Upper lobe of left lung (tissue), 6 donors: ENCODE data around the gene IRF8. TPM values are rescaled to one million over a fixed set of nuclear protein-coding genes. Genes with fewer than 3 reads are reported as not detected.

ENCODE experiments used
- ATAC-seq, 2 donors: fragments of 200-7000 bp; cut with Tn5 transposase; one replicate each; pipeline ENCODE4 v1.9.1; 2022; ENCODE audit warnings: mild to moderate bottlenecking in 2 of 2, moderate library complexity in 2 of 2; ENCODE audit not compliant: low FRiP score in 2 of 2
- DNase-seq, 2 donors: peaks; one replicate each; pipeline ENCODE4 v3.0.0-alpha.2; 2019 to 2020
- H3K27ac ChIP-seq, 4 donors: fragments of 200-600 bp; sonication (generic); one replicate each; pipeline ENCODE4 v1.5.1; 2016 to 2019
- H3K27me3 ChIP-seq, 4 donors: fragments of 200-600 bp; sonication (generic); one replicate each; pipeline ENCODE4 v1.5.1; 2017 to 2019
- H3K36me3 ChIP-seq, 4 donors: fragments of 200-600 bp; sonication (generic); one replicate each; pipeline ENCODE4 v1.5.1; 2016 to 2019
- H3K4me1 ChIP-seq, 4 donors: fragments of 200-600 bp; sonication (generic); one replicate each; pipeline ENCODE4 v1.5.1; 2018 to 2019
- H3K4me3 ChIP-seq, 4 donors: fragments of 200-600 bp; sonication (generic); one replicate each; pipeline ENCODE4 v1.5.1; 2017 to 2019; ENCODE audit warnings: mild to moderate bottlenecking in 2 of 4, moderate library complexity in 1 of 4
- H3K9me3 ChIP-seq, 4 donors: fragments of 200-600 bp; sonication (generic); one replicate each; pipeline ENCODE4 v1.5.1; 2018 to 2019
- EP300 ChIP-seq, 4 donors: sonication (generic); formaldehyde crosslinking; IDR thresholded peaks; one replicate each; pipeline ENCODE4 v1.5.1; 2017; ENCODE audit warnings: antibody characterized with exemption in 4 of 4, control low read depth in 2 of 4
- POLR2A ChIP-seq, 4 donors: fragments of 450-650 bp; IDR thresholded peaks; one replicate each; pipeline ENCODE4 v1.5.1; 2016 to 2017; ENCODE audit warnings: antibody characterized with exemption in 4 of 4, mild to moderate bottlenecking in 2 of 4
- POLR2AphosphoS5 ChIP-seq, 2 donors: sonication (generic); formaldehyde crosslinking; IDR thresholded peaks; one replicate each; pipeline ENCODE4 v1.5.1; 2017; ENCODE audit warnings: antibody characterized with exemption in 2 of 2
- WGBS, 2 donors: methylation state at CpG; one replicate each; pipeline ENCODE4 v1.1.5; 2017 to 2018; 5-methylcytosine and 5-hydroxymethylcytosine counted together
- total RNA-seq, 6 donors: library from RNA; depleted of rRNA in 4 of 6; stranded (reverse); fragments of >200 nt in 4 of 6; gene quantifications; one replicate each; pipeline versions ENCODE4 v1.1.0 to v1.2.1, GENCODE V29; 2016 to 2021
- TF ChIP-seq, protein P1 (sequence below), 6 experiments: fragments of 450-650 bp in 4 of 6; fragments of 200-600 bp in 2 of 6; sonication (generic) in 2 of 6; IDR thresholded peaks; one replicate each; pipeline ENCODE4 v1.5.1; 2016 to 2019; ENCODE audit warnings: antibody characterized with exemption in 6 of 6
- donor health status: DM: no; HTN: no; CAD: no; lungs with moderate emphysema.
- donor health status: DM: no; HTN: yes; CAD: no; lungs with severe emphysema.

The IRF8 gene
- total RNA-seq, 6 donors from 2014 or later, result 41.5 to 141 (median 72.8) TPM

DNA sequence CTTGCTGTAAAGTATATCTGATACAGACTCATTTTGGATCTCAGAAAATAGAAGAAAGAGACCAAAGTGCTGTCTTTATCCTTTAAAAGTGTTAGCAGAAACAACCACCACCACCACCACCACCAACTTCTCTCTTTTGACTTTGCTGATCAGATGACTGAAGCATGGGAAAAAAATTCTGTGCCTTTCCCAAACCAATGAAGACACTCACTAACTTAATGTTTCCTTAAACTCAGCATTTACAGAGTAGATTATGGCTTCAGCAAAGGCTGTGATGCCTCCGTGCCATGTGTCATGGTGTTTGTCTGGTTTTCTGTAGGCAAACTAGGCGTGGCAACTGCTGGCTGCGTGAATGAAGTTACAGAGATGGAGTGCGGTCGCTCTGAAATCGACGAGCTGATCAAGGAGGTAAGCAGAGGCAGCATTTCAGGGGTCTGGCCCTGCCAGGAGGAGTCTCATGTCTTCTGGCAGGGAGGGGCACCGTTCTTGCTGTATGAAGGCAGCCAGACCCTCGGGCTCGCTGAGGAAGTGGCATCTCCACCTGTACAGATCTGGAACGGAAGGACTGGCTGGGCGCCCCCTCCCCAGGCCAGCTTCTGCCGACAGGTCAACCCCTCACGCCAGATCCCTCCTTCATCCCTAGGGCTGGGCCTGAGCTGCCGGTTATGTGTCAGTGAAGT lies 12.4 kb downstream of the IRF8 start:
- 85 to 87% methylated on average over 9 to 15 of the region's 15 CpGs for WGBS, 2 donors

DNA sequence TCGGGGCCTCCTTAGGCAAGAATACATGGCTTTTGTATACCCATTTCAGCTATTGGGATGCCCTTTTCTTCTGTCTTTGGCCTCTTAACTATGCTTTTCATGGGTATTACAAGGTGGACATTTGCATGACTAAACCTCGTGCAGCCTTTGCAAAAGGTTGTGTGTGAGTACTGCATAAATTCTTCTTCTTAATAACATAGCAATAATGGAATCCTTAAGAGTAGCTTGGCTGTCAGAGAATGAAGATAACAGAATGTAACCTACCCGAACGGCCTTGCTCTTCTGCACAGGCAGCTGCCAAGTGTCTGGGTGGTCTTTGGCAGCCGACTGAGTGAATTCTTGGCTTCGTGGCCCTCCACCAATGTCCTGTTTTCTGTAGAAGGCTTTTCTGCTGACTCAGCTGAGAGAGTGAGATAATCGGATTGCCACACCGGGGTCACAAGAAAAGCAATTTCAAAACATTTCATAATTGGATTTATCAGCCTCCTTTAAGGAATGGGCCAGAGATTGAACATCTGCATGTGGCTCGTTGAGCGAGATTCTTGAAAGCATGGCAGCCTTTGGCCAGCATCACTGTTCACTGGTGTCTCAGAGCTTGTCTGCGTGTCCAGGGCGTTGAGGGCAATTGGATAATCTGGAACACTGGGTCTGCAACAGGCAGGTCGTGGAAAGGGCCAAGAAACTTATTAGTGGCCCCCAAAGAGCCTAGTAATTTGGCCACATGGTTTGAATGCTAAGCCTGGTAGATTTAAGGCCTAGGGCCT lies 13.4 kb downstream of the IRF8 start:
- H3K9me3 ChIP-seq, result no peaks in the 10 kb centered on the region
- ATAC-seq (peak in 1 of 2 donors; percentile 57), DNase-seq (no peak)
- peaks cover 13 to 48% (median 24%) of the 10 kb centered on the region in 4 donors for H3K4me1 ChIP-seq
- 58 to 62% methylated on average over 13 of the region's 13 CpGs for WGBS, 2 donors
- peak overlapping the region in 2 of 4 donors; percentile 24 to 61 for H3K27ac ChIP-seq
- no peaks in the 10 kb centered on the region for H3K27me3 ChIP-seq
- TF ChIP-seq, protein P1, sequence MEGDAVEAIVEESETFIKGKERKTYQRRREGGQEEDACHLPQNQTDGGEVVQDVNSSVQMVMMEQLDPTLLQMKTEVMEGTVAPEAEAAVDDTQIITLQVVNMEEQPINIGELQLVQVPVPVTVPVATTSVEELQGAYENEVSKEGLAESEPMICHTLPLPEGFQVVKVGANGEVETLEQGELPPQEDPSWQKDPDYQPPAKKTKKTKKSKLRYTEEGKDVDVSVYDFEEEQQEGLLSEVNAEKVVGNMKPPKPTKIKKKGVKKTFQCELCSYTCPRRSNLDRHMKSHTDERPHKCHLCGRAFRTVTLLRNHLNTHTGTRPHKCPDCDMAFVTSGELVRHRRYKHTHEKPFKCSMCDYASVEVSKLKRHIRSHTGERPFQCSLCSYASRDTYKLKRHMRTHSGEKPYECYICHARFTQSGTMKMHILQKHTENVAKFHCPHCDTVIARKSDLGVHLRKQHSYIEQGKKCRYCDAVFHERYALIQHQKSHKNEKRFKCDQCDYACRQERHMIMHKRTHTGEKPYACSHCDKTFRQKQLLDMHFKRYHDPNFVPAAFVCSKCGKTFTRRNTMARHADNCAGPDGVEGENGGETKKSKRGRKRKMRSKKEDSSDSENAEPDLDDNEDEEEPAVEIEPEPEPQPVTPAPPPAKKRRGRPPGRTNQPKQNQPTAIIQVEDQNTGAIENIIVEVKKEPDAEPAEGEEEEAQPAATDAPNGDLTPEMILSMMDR (IDR thresholded peaks at IDR 0.05), result no peak
- TF ChIP-seq POLR2A (IDR thresholded peaks at IDR 0.05) (no peak), POLR2AphosphoS5 (IDR thresholded peaks at IDR 0.05) (peak in 1 of 2 donors; percentile 47), EP300 (IDR thresholded peaks at IDR 0.05) (peak in 1 of 4 donors; percentile 22)
- no peak overlapping the region for H3K4me3 ChIP-seq
- H3K36me3 ChIP-seq, result no peaks in the 10 kb centered on the region

More for the DNA sequence above, 12.4 kb downstream of the IRF8 start:
- peaks cover 6 to 41% (median 18%) of the 10 kb centered on the region in 4 donors for H3K4me1 ChIP-seq
- no peaks in the 10 kb centered on the region for H3K9me3 ChIP-seq
- ATAC-seq (no peak), DNase-seq (no peak)
- no peak overlapping the region for H3K4me3 ChIP-seq
- peak overlapping the region in 1 of 4 donors; percentile 58 for H3K27ac ChIP-seq
- TF ChIP-seq EP300 (IDR thresholded peaks at IDR 0.05) (no peak), POLR2A (IDR thresholded peaks at IDR 0.05) (no peak), POLR2AphosphoS5 (IDR thresholded peaks at IDR 0.05) (no peak)
- TF ChIP-seq, protein P1 (IDR thresholded peaks at IDR 0.05), result no peak
- no peaks in the 10 kb centered on the region for H3K27me3 ChIP-seq
- H3K36me3 ChIP-seq, result no peaks in the 10 kb centered on the region

DNA sequence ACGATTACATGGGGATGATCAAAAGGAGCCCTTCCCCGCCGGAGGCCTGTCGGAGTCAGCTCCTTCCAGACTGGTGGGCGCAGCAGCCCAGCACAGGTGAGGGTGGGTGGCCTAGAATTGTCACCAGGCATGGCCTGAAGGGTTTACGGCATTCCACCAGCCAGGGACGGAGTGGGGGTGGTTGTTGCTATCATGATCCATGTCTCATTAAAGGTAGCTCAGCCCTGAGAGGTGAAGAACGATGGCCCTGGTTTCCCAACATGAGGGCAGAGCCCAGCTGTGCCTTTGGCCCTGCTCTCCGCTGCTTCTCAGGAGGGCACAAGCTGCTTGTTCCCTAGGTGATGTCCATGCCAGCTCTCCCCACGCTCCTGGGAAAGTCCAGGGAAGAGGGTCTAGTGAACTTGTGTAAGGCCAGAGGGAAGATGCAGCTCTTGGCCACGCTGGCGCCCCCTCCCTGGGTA lies 14.2 kb downstream of the IRF8 start:
- Histone ChIP-seq H3K9me3 (no peaks in the 10 kb centered on the region), H3K27ac (peak overlapping the region in 3 of 4 donors; percentile 24 to 61 (median 38)), H3K4me3 (no peak overlapping the region), H3K4me1 (peaks cover 13 to 48% (median 24%) of the 10 kb centered on the region in 4 donors), H3K36me3 (no peaks in the 10 kb centered on the region), H3K27me3 (no peaks in the 10 kb centered on the region)
- 92 to 98% methylated on average over 8 to 12 of the region's 12 CpGs for whole genome bisulfite sequencing, 2 donors
- ATAC-seq (no peak), DNase-seq (no peak)
- TF ChIP-seq POLR2A (IDR thresholded peaks at IDR 0.05) (no peak), POLR2AphosphoS5 (IDR thresholded peaks at IDR 0.05) (no peak), EP300 (IDR thresholded peaks at IDR 0.05) (no peak)
- TF ChIP-seq, protein P1 (IDR thresholded peaks at IDR 0.05), result no peak

DNA sequence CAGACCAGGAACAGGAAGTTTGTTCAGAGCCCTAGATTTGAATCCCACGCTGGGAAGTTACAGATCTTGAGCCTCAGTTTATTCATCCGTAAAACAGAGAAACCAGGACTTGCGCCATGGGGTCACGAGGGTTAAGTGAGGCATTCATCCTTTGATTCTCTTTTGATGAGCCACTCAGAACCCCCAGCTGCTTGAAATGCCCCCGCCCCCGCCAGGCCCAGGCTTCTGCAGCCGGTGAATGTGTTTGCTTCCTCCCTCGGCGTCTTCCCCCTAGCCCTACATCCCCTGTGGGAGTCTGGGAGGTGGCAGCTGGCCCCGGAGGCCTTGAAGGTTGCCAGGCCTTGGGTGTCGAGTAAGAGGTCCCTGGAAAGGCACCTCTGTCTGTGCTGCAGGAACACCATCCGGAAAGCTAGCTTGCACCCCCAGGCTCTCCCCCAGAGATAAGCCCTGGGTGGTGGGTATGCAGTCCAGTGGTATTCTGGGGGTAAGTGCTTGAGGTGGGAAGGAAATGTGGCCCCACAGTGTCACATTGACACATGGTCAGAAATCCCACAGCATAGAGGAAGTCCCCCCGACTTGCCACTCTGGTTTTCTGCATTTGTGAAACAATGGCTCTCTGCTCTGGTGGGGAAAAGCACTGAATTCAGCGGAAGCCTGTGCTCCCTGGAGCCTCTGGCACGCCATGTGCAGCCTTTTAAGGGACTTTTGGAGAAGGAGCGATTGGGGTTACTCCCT lies 14.9 kb downstream of the IRF8 start:
- H3K4me3 ChIP-seq, result no peak overlapping the region
- DNase-seq (peak; percentile 43 to 75), ATAC-seq (peak in 1 of 2 donors; percentile 5)
- no peaks in the 10 kb centered on the region for H3K27me3 ChIP-seq
- peak overlapping the region in 2 of 4 donors; percentile 38 to 61 for H3K27ac ChIP-seq
- H3K36me3 ChIP-seq, result peaks cover 0 to 4% (median under 1%) of the 10 kb centered on the region in 4 donors
- no peak for TF ChIP-seq POLR2A (IDR thresholded peaks at IDR 0.05)
- TF ChIP-seq, protein P1 (IDR thresholded peaks at IDR 0.05), result no peak
- TF ChIP-seq EP300 (IDR thresholded peaks at IDR 0.05), result no peak
- no peak for TF ChIP-seq POLR2AphosphoS5 (IDR thresholded peaks at IDR 0.05)
- 70 to 72% methylated on average over 12 to 15 of the region's 16 CpGs for WGBS, 2 donors
- H3K9me3 ChIP-seq, result no peaks in the 10 kb centered on the region
- H3K4me1 ChIP-seq, result peaks cover 13 to 48% (median 24%) of the 10 kb centered on the region in 4 donors
